Stimulated activated CD4-positive, alpha-beta T cell treated with anti-CD3 and anti-CD28 coated beads, Interleukin-2, amount 100 ng/mL, for 24 hours (primary cell): ENCODE results near the gene DTD1.

Experiments used
- DNase-seq, 2 donors: peaks; one replicate each; pipeline ENCODE4 v3.0.0-alpha.2; 2020

Gene DTD1, protein sequence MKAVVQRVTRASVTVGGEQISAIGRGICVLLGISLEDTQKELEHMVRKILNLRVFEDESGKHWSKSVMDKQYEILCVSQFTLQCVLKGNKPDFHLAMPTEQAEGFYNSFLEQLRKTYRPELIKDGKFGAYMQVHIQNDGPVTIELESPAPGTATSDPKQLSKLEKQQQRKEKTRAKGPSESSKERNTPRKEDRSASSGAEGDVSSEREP

DNA sequence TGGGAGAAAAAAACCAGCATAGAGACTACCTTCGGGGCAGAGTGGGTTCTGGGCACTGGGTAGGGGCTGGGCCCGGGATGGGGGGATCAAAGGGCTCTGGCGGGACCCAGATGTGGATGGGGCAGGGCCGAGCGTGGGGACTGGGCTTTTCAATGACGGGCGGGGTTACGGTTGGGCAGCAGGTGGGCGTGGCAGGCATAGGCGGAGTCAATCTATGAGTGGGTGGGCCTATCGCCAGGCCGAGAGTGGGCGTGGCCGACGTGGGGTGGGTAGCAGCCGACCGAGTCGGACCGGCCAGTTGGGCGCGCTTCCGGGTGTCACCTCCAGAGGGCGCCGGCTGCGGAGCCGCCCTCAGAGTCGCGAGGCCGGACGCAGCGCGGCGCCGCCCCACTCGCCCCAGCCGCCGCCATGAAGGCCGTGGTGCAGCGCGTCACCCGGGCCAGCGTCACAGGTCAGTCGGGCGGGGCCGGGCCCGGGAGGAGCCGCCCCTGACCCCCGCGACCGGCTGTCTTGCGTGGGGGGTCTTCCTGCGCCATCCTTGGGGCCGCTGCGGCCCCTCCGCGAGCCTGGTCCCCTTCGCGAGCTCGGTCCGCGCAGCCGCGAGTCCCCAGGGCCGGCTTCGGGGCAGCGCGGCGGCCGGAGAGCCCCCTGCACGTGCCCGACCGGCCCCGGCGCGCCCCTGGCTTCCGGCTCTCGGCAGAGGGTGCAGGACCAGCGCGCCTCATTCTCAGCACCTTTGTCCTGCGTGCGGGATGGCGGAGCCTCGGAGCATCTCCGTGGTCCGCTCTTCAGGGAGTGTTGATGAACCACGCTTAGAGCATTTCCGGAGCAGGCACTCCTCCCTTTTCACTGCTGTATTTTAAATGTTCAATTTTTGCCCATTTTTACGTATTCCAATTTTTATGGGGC, at the start of gene DTD1:
Gene DTD1, plus strand, starts transcription at position 390 of the 909 bp plus-strand sequence. Its CDS starts 19 bp downstream, at position 409.
- peak; percentile 90 to 96 for DNase-seq

DNA sequence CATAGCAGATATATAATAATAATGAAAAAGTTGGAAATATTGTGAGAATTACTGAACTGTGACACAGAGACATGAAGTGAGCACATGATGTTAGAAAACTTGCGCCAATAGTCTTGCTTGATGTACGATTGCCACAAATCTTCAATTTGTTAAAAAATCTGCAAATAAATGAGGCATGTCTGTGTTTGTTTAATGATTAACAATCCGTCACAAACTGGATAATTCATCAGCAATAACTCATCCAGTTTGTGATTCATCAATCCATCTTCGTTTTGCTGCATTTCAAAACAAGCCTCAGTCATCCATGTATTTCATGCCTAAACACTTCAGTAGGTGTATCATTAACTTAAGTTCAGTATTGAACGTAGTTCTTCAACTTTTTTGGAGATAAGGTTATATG, 46.1 kb upstream of the DTD1 start:
- DNase-seq = no peak

DNA sequence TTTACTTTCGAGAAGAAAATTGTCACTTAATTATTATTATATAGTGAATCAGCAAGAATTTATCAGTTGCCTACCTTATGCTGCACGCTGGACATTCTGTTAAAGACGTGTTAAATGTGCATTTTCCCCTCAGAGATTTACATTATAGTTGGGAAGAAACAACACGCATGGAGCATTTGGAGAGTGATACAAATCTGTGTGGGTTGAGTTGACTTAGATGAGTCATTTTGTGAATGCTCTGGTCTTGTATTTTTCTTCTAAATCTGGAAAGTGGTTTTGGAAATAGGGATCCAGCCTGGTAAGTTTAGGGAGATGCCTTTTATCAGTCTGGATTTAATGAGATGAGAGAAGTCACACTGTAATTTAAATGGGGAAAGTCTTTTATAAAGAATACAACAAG, 44.6 kb upstream of the DTD1 start:
- DNase-seq = no peak

DNA sequence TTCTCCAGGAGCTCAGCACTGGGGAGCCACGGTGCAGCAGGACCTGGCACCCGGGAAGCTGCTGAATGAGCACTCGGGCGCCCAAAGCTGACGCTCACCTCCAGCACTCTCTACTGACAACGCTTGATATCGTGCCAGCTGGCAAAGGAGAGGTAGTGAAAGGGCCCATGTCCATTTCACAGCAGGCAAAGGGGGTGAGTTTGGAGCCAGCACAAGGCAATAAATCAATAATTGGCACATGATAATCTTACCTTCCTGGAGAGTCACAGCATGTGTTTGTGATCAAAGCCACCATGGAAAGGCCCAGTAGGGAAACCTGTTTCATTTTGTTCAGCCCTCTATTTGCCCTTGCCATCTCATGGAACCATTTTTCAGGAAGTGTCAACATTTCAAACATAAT, 43.9 kb upstream of the DTD1 start:
- no peak for DNase-seq

DNA sequence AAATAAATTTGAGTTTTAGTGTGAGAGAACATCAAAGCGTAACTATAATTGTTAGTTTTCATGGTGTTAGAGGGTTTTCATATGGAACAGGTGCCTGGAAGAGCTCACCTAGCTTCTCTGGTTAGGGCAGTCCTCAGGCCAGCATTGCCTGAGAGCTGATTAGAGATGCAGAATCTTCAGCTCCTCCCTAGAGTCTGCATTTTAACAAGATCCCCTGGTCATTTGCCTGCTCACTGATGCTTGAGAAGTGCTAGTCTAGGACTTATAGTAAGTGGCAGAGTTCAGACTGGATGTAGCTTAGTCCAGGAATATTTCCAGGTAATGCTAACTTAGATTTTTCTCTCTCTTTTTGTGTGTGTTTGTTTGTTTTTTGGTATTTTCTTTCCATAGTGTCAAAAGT, 42.3 kb upstream of the DTD1 start:
- no peak for DNase-seq

DNA sequence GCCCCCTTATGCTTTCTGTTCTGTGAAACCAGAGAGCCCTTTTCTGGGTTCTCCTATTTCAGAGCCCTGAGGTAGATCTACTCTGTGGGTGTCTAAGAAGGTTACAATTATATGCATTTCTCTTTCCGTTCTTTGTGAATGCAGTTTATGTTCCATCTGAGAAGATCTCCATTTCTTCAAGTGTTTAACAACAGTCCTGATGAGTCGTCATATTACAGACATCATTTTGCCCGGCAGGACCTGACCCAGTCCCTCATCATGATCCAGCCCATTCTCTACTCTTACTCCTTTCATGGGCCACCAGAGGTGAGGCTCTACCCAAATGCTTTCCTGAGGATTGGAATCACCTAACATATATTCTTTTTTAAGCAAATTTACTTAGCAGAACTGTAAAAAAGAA, 39.4 kb upstream of the DTD1 start:
- DNase-seq = no peak

DNA sequence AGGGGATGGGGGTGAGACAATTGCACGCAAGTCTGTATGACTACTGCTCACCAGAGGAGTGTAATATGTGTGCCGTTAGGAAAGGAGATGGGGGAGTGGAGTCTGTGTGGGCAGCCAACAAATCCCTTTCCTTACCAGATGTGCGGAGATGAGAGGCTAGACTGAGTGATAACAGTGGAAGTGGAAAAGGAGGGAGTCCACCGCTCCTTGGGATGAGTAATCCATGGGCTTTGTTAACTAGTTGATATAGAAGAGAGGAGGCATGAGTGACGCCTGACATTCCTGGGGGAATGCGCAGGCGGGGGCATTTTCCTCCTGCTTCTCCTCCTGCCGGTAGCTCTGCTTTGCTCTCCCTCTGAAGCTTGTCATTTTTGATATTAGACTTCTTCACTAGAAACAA, 34.1 kb upstream of the DTD1 start:
- DNase-seq = no peak

DNA sequence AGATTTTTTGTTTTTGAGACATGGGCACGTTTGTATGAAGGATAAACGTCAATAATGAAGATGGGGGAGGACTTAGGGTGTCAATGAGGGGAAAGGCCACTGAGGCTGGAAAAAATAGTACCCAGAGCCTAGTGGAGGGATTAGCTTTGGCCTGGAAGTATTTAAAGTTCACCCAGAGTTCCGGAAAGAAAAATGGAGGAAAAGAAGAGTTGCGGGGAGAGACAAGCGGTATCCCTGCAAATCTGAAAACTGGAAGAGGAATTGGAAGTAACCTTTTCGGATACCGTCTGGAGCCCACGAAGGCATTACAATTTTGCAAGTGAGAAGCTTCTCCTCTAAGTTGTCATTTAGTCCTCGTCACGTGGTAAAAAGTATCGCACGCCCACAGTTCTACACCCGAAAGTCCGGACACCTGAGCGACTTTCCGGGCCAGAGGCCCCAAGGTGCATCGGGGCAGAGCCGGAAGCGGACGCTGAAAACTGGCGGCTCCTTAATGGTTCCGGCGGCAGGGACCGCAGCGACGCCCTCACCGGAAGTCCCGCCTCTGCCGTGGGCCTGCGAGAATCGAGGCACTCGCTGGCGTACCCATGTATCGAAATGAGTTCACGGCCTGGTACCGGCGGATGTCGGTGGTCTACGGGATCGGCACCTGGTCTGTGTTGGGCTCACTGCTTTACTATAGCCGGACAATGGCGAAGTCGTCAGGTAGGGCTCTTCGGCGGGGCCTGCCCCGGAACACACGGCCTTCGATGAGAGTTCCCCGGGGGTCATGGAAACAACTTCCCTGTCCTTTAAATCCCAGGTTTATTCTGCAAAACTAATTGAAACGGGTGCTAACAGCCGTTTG, 20.7 kb upstream of the DTD1 start, which contains the start of gene SMIM26:
Gene SMIM26, plus strand, starts transcription at position 541 of the 847 bp plus-strand sequence. Its CDS starts 47 bp downstream, at position 588.
- DNase-seq = peak; percentile 95

DNA sequence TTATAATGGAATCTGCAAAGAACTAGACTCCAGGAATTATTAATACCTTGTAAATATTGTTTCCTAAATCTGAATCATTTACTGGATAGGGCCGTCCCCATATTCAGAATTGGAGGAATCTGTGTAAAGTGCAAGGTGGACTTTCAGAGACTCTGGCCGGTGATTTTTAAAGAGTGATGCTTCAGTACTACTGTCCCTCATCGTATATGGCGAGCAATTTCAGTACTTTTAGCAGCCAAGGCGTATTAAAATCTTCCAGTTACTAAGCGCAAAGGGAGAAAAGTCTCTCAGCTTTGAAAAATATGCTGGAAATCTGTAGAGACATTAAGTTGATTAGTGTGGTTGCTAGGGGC, 20.1 kb upstream of the DTD1 start:
- DNase-seq = no peak

DNA sequence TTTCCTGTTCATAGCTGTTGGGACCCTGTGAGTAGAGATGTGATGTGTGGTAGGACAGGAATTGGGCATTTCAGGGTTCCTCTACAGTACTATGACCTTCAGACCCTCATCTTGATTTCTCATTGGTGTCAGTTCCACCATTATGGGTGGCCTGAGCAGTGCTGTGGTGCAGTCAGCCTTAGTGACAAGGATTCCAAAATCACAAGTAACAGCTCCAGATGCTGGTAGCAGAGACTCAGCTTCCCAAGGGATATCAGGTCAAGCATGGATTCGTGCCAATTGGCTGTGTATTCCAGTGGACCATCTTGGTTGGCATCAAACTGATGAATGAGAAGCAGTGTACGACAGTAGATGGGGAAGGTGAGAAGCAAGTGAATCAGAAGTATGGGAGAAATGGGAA, 16.8 kb upstream of the DTD1 start:
- no peak for DNase-seq

DNA sequence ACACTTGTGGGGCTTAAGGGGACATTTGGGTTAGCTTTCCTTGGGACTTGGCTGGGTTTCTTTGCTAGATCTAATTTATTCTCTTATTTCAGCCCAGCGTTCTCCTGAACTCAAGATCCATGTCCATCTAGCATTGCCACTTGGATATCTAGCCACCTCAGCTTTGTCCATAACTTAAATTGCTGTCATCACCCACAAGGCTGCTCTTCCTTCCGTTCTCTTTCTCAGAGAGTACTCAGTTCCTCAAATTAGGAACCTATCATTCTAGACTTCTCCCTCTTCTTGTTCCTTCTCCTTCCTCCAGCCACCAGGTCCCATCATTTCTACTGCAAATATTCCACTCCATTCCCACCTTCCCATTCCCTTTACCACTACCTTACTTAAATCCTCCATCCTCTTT, 16.3 kb upstream of the DTD1 start:
- DNase-seq = no peak

DNA sequence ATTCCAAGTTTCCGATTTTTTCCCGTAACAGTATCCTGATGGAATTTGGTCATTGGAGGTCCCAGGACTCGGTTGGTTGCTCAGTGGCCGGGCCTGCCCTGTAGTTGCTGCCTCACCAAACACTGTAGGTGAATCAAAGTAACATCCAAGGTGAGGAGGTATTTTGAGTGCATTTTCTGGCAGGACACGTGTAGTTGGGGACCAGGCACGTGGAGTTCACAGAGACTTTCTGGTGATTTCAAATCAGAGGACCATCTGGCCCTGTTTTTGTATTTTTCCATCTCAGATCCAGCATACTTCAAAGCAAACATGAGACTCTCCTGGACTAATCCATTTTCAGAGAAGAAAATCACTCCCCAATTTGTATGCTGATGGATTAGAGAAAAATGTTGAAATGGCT, 9.9 kb upstream of the DTD1 start:
- no peak for DNase-seq

DNA sequence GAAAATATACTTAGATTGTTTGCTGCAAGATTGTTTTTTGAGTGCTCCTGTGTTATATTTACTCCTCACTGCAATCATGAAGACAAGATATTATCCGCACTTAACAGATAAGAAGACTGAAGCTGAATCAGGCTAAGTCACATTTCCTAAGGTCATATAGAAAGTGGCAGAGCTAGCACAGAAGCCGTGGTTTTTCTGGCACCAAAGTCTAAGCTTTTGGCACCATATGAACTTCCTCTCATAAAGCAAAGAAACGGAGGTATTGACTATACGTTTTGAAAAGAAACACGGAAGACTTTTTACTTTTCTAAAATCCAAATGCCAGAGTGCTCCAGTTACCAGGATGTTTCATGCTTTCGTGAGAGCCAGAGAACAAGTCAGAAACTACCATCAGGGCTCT, 9.3 kb upstream of the DTD1 start:
- no peak for DNase-seq

DNA sequence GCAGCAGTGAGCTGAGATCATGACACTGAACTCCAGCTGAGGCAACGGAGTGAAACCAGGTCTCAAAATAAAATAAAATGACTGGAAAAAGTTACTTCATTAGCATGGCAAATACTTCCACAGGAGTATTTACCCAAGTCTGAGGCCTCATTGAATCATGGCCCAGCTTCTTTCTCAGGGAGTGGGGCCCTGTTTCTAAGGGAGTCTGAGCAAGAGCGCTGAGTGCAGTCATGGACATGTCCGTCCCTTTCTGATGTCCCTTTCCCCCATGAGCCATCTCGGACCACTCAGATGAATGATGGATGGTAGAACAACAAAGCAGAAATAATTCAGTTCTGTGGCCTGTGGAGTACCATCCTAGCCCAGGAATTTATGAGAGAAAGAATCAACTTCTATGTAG, 7.8 kb upstream of the DTD1 start:
- DNase-seq = no peak

DNA sequence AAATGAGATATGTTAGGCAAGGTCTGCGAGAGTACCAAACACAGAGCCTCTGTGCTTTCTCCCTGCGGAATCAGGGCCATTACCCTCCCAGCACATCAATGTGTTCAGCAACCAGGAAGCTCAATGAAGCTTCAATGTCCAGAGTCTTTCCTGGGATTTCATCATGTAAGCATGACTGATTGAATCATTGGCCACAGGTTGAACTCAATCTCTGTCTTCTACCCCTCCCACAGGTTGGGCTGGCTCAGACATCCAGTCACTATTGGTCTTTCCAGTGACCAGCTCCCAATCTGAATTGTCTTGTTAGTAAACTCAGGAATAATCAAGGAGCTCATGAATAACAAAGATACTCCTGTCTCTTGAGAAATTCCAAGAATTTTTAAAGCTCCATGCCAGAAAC, 2.7 kb upstream of the DTD1 start:
- no peak for DNase-seq

DNA sequence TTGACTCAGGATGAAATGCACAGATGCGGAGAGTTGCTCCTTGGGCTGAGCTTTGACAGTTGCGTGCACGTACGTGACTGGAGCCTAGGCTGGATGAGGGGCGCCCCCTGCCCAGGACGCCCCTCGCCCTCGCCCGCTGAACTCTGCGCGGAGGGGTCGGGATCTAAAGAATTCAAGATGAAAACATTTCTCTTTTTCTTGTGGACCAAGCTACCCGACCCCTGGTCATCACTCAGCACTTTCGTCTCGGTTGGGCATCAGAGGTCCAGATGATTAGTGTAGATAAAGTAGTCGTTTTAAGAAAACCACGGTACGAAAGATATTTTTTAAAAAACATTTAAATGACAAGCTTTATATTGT, 700 bp downstream of the DTD1 start:
- no peak for DNase-seq

DNA sequence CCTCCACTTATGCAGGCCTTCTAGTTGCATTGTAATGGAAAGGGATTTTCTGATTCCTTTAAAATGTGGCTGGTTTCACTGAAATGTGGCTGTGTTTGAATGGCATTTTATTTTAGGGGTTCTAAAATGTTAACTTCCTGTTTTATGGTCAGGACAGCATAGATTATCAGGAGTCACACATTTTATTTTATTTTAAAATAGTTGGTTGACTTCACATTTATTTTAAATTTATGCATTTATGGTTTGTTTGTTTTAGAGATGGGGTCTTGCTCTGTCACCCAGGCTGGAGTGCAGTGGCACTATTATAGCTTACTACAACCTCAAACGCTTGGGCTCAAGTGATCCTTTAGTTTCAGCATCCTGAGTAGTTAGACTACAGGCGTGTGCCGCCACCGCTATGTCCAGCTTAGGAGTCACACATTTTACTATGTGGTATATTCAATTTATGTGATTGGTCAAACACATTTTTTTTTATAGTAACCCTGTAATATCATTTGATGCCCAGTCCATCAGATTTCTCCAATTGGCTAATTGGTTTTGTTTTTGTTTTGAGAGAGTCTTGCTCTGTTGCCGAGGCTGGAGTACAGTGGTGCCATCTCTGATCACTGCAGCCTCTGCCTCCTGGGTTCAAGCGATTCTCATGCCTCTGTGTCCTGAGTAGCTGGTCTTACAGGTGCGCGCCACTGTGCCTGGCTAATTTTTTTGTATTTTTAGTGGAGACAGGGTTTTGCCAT, 2.3 kb downstream of the DTD1 start:
- DNase-seq = no peak

DNA sequence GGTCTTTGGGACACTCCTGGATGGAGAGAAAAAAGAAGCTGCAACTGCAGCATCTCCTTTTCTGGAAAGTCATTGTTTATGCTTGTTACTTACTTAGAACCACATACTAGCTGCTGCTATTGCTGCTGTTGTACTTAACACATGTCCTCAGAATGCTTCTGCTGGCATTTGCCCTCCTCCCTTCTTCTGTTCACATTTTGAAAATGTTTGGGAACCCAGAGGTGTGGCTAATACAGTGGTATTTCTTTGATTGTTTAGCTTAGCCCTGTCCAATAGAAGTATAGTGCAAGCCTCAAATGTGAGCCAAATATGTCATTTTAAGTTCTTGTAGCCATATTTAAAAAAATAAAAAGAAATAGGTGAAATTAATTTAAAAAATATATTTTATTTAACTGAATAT, 8.4 kb downstream of the DTD1 start:
- DNase-seq = no peak

DNA sequence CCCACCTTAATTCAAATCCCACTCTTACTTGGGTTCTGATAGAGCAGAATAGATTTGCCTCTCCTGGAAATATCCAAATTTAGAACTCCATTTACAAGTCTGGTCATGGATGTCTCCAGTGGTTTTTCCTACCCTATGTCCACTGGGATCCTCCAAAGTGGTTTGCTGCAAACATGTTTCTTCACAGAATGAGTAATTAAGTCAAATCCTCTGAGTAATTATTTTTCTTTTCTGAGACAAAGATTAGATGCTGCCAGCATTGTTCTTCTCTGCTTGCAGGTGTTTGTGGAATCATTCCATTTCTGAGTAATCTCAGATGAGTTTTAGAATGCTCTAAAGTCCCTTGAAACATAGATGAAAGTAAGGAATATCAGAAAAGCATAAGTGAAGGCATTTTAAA, 21.9 kb downstream of the DTD1 start:
- no peak for DNase-seq

DNA sequence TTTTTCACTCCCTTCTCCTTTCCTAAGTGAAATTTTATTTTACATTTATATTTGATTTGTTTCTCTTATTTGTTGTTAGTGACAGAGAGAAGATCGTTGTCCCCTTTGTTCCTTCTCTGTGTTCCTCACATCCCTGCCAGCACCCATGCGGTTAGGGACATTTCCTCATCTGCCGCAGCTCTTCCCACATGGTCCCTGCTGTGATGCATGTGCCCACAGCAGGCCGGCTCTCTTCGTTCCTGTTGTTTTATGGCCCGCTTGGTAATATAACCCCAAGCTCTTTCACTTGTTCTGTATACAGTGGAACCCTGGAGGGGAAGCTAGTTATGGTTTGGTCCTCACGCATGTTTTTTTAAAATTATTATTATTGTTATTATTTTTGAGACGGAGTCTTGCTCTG, 23.6 kb downstream of the DTD1 start:
- DNase-seq = no peak

DNA sequence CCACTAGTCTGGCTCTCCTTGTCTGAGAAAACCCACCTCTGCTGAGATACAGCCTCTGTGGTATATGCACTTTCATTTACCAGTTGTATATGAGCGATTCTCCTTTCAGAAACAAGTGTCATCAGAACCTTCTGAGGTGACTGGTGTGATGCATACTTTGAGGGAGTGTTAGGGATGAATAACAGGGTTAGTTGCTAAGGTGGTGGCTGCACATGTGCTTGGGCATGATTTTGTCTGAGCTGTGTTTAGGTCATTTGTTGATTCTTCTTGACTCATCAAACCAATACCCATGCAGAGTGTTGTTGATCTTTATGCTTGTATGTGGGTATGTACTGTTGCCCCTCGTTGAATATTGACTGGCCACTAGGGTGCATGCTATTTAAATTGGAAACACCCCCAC, 25.7 kb downstream of the DTD1 start:
- no peak for DNase-seq

DNA sequence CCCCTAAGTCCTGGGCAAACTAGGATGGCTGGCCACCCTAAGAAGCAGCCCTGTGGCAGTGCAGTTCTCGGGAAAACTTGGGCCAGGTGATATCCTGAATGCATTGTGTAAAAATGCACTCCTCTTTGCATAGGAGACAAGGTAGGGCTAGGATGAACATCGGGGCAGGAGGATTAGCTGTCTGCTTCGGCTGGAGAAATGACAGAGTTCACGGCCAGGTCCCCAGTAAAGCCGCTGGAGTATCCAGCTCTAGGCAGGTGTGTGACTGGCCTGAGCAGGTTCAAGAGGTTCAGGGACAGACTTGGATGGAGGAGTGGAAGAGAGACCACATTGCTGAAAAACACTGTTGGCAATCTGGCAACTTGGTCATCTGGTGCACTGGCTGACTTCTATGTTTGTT, 26.4 kb downstream of the DTD1 start:
- DNase-seq = no peak

DNA sequence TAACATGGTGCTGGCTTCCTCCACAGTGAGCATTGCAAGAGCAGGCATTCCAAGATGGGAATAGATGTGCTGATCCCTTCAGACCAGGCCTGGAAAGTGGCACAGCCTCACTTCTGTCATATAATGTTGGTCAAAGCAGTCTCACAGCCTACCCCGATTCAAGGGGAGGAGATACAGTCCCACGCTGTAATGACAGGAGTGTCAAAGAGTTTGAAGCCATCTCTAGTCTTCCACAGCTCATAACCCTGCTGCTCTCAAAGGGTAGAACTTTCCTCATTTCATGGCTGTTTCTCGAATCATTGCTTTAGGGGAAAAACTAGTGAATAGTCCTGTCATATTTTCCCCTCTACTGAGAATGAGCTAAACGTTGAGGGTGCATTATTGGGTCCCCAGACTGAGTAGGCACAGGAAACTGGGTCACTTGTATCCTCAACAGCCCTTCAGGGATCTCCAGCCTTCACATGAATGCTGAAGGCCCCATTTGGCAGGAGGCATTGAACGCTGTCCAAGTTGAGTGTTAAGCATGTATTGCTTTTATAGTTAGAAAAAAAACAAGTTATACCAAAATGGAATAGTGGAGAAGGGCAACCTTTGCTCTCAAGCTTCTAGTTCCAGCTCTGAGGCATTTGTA, 27.3 kb downstream of the DTD1 start:
- no peak for DNase-seq
